ENCODE data around the gene FAM180A.

DNA sequence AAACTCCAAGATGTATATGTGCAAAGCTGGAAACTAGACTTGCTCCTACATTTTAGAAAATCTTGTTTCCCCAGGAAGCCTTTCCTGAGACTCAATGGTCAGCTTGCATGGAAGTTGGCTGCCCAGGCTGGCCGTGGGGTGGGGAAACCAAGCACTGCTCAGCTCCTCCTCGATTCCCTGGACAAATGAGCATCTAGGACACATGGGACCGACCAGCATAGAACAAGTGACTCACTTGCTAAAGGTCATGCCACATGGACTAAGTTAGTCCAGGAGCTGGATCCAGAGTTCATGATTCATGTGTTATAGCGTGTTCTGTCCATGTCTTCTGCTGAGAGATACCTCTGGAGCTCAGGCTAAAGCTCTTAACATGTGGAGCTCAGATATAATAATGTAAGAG, 6.2 kb downstream of the FAM180A start:
- TF ChIP-seq, protein P1, sequence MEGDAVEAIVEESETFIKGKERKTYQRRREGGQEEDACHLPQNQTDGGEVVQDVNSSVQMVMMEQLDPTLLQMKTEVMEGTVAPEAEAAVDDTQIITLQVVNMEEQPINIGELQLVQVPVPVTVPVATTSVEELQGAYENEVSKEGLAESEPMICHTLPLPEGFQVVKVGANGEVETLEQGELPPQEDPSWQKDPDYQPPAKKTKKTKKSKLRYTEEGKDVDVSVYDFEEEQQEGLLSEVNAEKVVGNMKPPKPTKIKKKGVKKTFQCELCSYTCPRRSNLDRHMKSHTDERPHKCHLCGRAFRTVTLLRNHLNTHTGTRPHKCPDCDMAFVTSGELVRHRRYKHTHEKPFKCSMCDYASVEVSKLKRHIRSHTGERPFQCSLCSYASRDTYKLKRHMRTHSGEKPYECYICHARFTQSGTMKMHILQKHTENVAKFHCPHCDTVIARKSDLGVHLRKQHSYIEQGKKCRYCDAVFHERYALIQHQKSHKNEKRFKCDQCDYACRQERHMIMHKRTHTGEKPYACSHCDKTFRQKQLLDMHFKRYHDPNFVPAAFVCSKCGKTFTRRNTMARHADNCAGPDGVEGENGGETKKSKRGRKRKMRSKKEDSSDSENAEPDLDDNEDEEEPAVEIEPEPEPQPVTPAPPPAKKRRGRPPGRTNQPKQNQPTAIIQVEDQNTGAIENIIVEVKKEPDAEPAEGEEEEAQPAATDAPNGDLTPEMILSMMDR (IDR thresholded peaks at IDR 0.05; ENCODE audit: insufficient read depth, low read length, poor library complexity, severe bottlenecking) = no peak
- no peak for TF ChIP-seq EZH2phosphoT487 (conservative IDR thresholded peaks at IDR 0.05; ENCODE audit: low read length)
